HL-60 (cell line): ENCODE data around the gene GOLIM4.

Source experiments
- DNase-seq, 2 experiments: peaks; one replicate each; pipeline ENCODE4 v3.0.0-alpha.2; 2010 to 2020; ENCODE audit warnings: low read depth in 1 of 2, low spot score in 1 of 2
- H3K27ac ChIP-seq: fragments of 250-450 bp; sonication (Bioruptor Pico); replicated peaks from 2 replicates; pipeline ENCODE4 v1.5.1; 2020; ENCODE audit warnings: mild to moderate bottlenecking, moderate library complexity
- H3K27me3 ChIP-seq: fragments of 250-450 bp; sonication (Bioruptor Pico); 2 replicates; pipeline ENCODE4 v1.5.1; 2021; ENCODE audit warnings: mild to moderate bottlenecking, moderate library complexity; ENCODE audit not compliant: insufficient read depth, poor library complexity, severe bottlenecking
- H3K4me3 ChIP-seq: replicated peaks from 2 replicates; pipeline ENCODE4 v1.5.1; 2011; ENCODE audit warnings: mild to moderate bottlenecking, control low read depth, low read length; ENCODE audit not compliant: insufficient read depth
- CTCF ChIP-seq: IDR thresholded peaks from one replicate; pipeline ENCODE4 v1.5.1; 2011; ENCODE audit warnings: low read length, control low read depth, inconsistent platforms; ENCODE audit not compliant: insufficient read depth
- GABPA ChIP-seq: IDR thresholded peaks from 2 replicates; pipeline ENCODE4 v1.6.1; 2012; ENCODE audit warnings: low read depth
- POLR2AphosphoS5 ChIP-seq: IDR thresholded peaks from 2 replicates; pipeline ENCODE4 v1.6.1; 2012; ENCODE audit warnings: low read depth
- REST ChIP-seq: IDR thresholded peaks from 2 replicates; pipeline ENCODE4 v1.6.1; 2012; ENCODE audit warnings: low read depth; ENCODE audit not compliant: insufficient replicate concordance
- SPI1 ChIP-seq: IDR thresholded peaks from 2 replicates; pipeline ENCODE4 v1.6.1; 2012; ENCODE audit warnings: low read depth, mild to moderate bottlenecking, borderline replicate concordance

GOLIM4 gene

DNA sequence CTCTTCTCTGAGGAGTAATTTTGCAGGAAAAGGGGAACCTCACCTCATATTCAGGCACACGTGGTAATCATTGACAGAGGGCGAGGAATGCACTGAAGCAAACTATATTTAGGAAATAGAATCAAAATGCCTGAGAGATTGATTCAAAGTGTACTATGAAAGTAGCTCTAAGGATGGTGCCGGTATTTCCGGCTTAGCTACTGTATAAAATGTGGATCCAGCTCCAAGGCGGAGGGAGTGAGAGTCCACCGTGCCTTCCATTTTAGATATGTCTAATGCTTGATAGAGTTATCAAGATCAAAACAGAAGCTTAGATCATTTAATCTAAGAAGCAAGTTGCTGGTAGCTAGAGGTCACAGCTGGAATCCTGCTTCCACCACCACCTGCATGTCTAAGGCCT, 33.0 kb downstream of the GOLIM4 start:
- no peak for TF ChIP-seq GABPA
- no peak for TF ChIP-seq REST
- TF ChIP-seq SPI1: no peak
- TF ChIP-seq CTCF: no peak
- no peak for TF ChIP-seq POLR2AphosphoS5
- Histone ChIP-seq H3K4me3 (no peak overlapping the region), H3K27ac (no peak overlapping the region), H3K27me3 (no peaks in the 10 kb centered on the region)
- no peak for DNase-seq

GRCh38 chr3:168061332-168061996, 34.3 kb downstream of the GOLIM4 start:
- Histone ChIP-seq H3K27me3 (no peaks in the 10 kb centered on the region), H3K4me3 (no peak overlapping the region), H3K27ac (no peak overlapping the region)
- TF ChIP-seq SPI1 (no peak), REST (no peak), POLR2AphosphoS5 (no peak), CTCF (no peak), GABPA (no peak)
- DNase-seq: no peak

GRCh38 chr3:168060317-168060716, 35.4 kb downstream of the GOLIM4 start:
- TF ChIP-seq POLR2AphosphoS5: no peak
- TF ChIP-seq REST: no peak
- TF ChIP-seq SPI1: no peak
- DNase-seq: no peak
- H3K27me3 ChIP-seq: no peaks in the 10 kb centered on the region
- H3K27ac ChIP-seq: no peak overlapping the region
- H3K4me3 ChIP-seq: no peak overlapping the region
